Measurements from ENCODE around the gene FTHL17.

DNA sequence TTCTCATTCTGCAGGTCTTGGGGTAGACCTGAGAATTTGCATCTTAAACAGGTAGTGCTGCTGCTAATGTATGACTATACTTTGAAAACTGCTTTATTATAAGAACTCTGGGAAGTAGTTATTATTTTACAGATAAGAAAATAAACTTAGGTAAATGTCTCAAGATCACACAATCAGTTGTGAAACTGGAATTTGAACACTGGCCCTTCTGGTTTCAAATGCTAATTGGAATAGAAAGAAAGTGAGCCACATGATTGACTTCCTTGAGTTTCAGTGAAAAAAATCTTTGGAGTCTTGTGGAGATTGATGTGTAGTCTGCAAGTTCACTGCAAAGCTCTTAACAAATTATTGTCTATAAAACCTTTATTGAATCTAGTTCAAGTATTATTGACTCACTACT lies 44.5 kb downstream of the FTHL17 start:
- TF ChIP-seq, protein P1, sequence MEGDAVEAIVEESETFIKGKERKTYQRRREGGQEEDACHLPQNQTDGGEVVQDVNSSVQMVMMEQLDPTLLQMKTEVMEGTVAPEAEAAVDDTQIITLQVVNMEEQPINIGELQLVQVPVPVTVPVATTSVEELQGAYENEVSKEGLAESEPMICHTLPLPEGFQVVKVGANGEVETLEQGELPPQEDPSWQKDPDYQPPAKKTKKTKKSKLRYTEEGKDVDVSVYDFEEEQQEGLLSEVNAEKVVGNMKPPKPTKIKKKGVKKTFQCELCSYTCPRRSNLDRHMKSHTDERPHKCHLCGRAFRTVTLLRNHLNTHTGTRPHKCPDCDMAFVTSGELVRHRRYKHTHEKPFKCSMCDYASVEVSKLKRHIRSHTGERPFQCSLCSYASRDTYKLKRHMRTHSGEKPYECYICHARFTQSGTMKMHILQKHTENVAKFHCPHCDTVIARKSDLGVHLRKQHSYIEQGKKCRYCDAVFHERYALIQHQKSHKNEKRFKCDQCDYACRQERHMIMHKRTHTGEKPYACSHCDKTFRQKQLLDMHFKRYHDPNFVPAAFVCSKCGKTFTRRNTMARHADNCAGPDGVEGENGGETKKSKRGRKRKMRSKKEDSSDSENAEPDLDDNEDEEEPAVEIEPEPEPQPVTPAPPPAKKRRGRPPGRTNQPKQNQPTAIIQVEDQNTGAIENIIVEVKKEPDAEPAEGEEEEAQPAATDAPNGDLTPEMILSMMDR (IDR thresholded peaks at IDR 0.05; ENCODE audit: insufficient read depth, low read depth, low read length): no peak
- TF ChIP-seq EZH2 (IDR thresholded peaks at IDR 0.05; ENCODE audit: insufficient read depth, low read length): no peak
